Effector memory CD4-positive, alpha-beta T cell (primary cell): ENCODE data around the gene CEP170B.
"Not testable (repeated sequence)": the region's sequence is repeated elsewhere in the genome, so short reads cannot be mapped to it uniquely, and the experiment has no call there.

ENCODE experiments used
- DNase-seq, 3 donors: peaks; one replicate each; pipeline ENCODE4 v3.0.0-alpha.2; 2020
- H3K27ac ChIP-seq: 2 replicates; pipeline ENCODE4 v1.7.0; 2013; ENCODE audit warnings: mild to moderate bottlenecking, low read length, moderate library complexity; ENCODE audit not compliant: insufficient read depth, poor library complexity, severe bottlenecking
- H3K27me3 ChIP-seq: replicated peaks from 2 replicates; pipeline ENCODE4 v1.7.0; 2013; ENCODE audit warnings: mild to moderate bottlenecking, low read length; ENCODE audit not compliant: insufficient read depth, control insufficient read depth, poor library complexity, severe bottlenecking
- H3K36me3 ChIP-seq: 2 replicates; pipeline ENCODE4 v1.7.0; 2013; ENCODE audit warnings: mild to moderate bottlenecking, low read length, moderate library complexity; ENCODE audit not compliant: control insufficient read depth, insufficient read depth
- H3K4me1 ChIP-seq: 2 replicates; pipeline ENCODE4 v1.7.0; 2013; ENCODE audit warnings: low read length, mild to moderate bottlenecking; ENCODE audit not compliant: control insufficient read depth, insufficient read depth, poor library complexity, severe bottlenecking
- H3K4me3 ChIP-seq: 2 replicates; pipeline ENCODE4 v1.7.0; 2013; ENCODE audit warnings: low read length, low read depth, mild to moderate bottlenecking; ENCODE audit not compliant: insufficient read depth, poor library complexity, severe bottlenecking
- H3K9me3 ChIP-seq: 2 replicates; pipeline ENCODE4 v1.7.0; 2013; ENCODE audit warnings: mild to moderate bottlenecking, low read length, moderate library complexity; ENCODE audit not compliant: control insufficient read depth

Gene CEP170B

GRCh38 chr14:104941508-104942365, 76.7 kb downstream of the CEP170B start:
- no peak for DNase-seq
- Histone ChIP-seq H3K9me3 (no peaks in the 10 kb centered on the region), H3K4me3 (no peak overlapping the region), H3K4me1 (no peaks in the 10 kb centered on the region), H3K36me3 (no peaks in the 10 kb centered on the region), H3K27ac (no peak overlapping the region), H3K27me3 (no peaks in the 10 kb centered on the region)

- Histone ChIP-seq H3K27me3 (no peaks in the 10 kb centered on the region), H3K27ac (no peak overlapping the region), H3K36me3 (no peaks in the 10 kb centered on the region), H3K9me3 (no peaks in the 10 kb centered on the region), H3K4me3 (no peak overlapping the region), H3K4me1 (no peaks in the 10 kb centered on the region)
- DNase-seq, result no peak
Observed at GRCh38 chr14:104942586-104942985, 77.5 kb downstream of the CEP170B start.

GRCh38 chr14:104943216-104944015, 78.3 kb downstream of the CEP170B start:
- not testable (repeated sequence) for H3K36me3 ChIP-seq, H3K9me3 ChIP-seq, DNase-seq, H3K27ac ChIP-seq, H3K4me1 ChIP-seq, H3K4me3 ChIP-seq, H3K27me3 ChIP-seq

GRCh38 chr14:104944016-104944308, 78.9 kb downstream of the CEP170B start:
- not testable (repeated sequence) for H3K4me1 ChIP-seq, H3K27ac ChIP-seq, H3K27me3 ChIP-seq, H3K36me3 ChIP-seq, DNase-seq, H3K4me3 ChIP-seq, H3K9me3 ChIP-seq

GRCh38 chr14:104944436-104945205, 79.6 kb downstream of the CEP170B start:
- H3K4me3 ChIP-seq, DNase-seq, H3K36me3 ChIP-seq, H3K4me1 ChIP-seq, H3K27me3 ChIP-seq, H3K27ac ChIP-seq, H3K9me3 ChIP-seq: not testable (repeated sequence)

- not testable (repeated sequence) for H3K9me3 ChIP-seq, DNase-seq, H3K4me1 ChIP-seq, H3K27me3 ChIP-seq, H3K27ac ChIP-seq, H3K36me3 ChIP-seq, H3K4me3 ChIP-seq
Observed at GRCh38 chr14:104945266-104945665, 80.2 kb downstream of the CEP170B start.
